Adipocyte (in vitro differentiated cells): ENCODE results near the gene OSBPL5.

Experiments used
- DNase-seq: peaks from one replicate; pipeline ENCODE4 v3.0.0-alpha.2; 2015; ENCODE audit warnings: low read depth
- H3K27me3 ChIP-seq: replicated peaks from 2 replicates; pipeline ENCODE4 v1.7.0; 2013; ENCODE audit warnings: mild to moderate bottlenecking, low read length, moderate library complexity; ENCODE audit not compliant: control insufficient read depth, insufficient read depth
- H3K36me3 ChIP-seq: 2 replicates; pipeline ENCODE4 v1.7.0; 2013; ENCODE audit warnings: low read length, mild to moderate bottlenecking, moderate library complexity; ENCODE audit not compliant: control insufficient read depth, insufficient read depth, severe bottlenecking
- H3K4me1 ChIP-seq: 2 replicates; pipeline ENCODE4 v1.7.0; 2013; ENCODE audit warnings: mild to moderate bottlenecking, low read length, moderate library complexity; ENCODE audit not compliant: control insufficient read depth, insufficient read depth
- H3K4me3 ChIP-seq: 2 replicates; pipeline ENCODE4 v1.7.0; 2013; ENCODE audit warnings: mild to moderate bottlenecking, low read length, moderate library complexity
- H3K9ac ChIP-seq: 2 replicates; pipeline ENCODE4 v1.7.0; 2013; ENCODE audit warnings: mild to moderate bottlenecking, low read length, moderate library complexity
- H3K9me3 ChIP-seq: 2 replicates; pipeline ENCODE4 v1.7.0; 2013; ENCODE audit warnings: mild to moderate bottlenecking, low read length, moderate library complexity; ENCODE audit not compliant: control insufficient read depth

Gene OSBPL5

GRCh38 chr11:3052567-3052966 lies 112.5 kb downstream of the OSBPL5 start:
- no peak overlapping the region for H3K9ac ChIP-seq
- peaks cover 60% of the 10 kb centered on the region for H3K4me1 ChIP-seq
- DNase-seq, result no peak
- no peak overlapping the region for H3K4me3 ChIP-seq
- H3K9me3 ChIP-seq, result no peaks in the 10 kb centered on the region
- H3K27me3 ChIP-seq, result no peaks in the 10 kb centered on the region
- peaks cover 29% of the 10 kb centered on the region for H3K36me3 ChIP-seq

DNA sequence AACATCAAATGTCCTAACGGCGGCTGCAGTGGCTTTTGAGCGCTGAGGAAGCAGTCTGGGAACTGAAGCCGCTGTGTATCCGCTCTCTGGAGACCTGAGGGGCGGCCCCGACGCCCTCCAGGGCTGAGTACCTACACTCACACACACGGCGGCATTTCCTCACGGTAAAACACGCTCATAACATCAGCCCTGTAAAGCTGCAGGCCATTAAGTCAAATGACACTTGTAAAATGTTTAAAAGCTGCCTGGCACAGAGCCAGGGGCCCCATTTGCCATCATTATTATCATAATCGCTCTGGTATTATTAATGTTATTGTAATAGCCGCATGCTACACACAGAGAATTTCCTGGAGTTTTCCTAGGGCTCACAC lies 113.0 kb downstream of the OSBPL5 start:
- DNase-seq, result no peak
- Histone ChIP-seq H3K27me3 (no peaks in the 10 kb centered on the region), H3K9me3 (no peaks in the 10 kb centered on the region), H3K4me1 (peaks cover 59% of the 10 kb centered on the region), H3K4me3 (no peak overlapping the region), H3K9ac (peak overlapping the region; percentile 44), H3K36me3 (peaks cover 33% of the 10 kb centered on the region)

DNA sequence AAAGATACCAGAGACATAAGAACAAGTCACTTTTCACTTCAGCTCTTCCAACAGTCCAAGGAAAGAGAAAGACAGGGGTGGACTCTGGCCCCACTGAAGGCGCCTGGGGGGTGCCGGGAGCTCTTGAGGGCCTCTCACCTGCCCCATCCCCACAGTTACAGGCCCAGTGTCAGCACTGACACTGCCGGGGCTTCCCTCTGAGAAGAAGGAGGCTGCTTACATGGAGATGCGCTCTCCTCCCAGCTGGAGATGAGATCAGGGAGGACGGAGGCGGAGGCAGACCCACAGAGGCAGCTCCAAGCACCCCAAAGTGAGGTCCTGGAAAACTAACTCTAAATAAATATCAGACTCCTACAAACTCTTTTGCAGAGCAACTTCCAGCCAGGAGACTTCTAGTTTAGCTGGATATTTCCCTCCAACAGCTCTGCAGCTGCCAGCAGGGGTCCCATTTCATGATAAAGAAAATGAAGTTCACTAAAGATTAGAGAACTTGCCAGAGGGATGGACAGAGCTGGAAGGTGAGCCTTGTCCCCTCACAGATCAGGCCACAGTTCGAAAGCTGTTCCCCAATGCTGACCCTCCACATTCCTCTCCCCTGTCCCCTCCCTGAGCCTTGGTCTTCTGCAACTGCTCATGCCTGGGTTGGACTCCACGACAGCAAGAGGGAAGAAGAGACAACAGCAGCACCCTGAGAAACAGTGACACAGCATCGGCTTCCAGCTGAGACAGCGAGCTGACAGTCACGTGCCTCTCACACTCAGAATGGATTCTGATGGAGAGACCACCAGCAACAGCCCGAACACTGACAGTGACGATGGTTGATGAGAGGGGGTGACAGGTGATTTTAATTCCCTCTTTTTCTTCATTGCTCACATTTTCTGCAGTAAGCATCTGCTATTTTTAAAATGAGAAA lies 113.7 kb downstream of the OSBPL5 start:
- DNase-seq, result no peak
- no peaks in the 10 kb centered on the region for H3K27me3 ChIP-seq
- no peak overlapping the region for H3K4me3 ChIP-seq
- H3K4me1 ChIP-seq, result peaks cover 59% of the 10 kb centered on the region
- H3K9ac ChIP-seq, result peak overlapping the region; percentile 48
- no peaks in the 10 kb centered on the region for H3K9me3 ChIP-seq
- peaks cover 36% of the 10 kb centered on the region for H3K36me3 ChIP-seq

GRCh38 chr11:3050386-3051195 lies 114.5 kb downstream of the OSBPL5 start:
- H3K9me3 ChIP-seq, result no peaks in the 10 kb centered on the region
- H3K36me3 ChIP-seq, result peaks cover 45% of the 10 kb centered on the region

DNA sequence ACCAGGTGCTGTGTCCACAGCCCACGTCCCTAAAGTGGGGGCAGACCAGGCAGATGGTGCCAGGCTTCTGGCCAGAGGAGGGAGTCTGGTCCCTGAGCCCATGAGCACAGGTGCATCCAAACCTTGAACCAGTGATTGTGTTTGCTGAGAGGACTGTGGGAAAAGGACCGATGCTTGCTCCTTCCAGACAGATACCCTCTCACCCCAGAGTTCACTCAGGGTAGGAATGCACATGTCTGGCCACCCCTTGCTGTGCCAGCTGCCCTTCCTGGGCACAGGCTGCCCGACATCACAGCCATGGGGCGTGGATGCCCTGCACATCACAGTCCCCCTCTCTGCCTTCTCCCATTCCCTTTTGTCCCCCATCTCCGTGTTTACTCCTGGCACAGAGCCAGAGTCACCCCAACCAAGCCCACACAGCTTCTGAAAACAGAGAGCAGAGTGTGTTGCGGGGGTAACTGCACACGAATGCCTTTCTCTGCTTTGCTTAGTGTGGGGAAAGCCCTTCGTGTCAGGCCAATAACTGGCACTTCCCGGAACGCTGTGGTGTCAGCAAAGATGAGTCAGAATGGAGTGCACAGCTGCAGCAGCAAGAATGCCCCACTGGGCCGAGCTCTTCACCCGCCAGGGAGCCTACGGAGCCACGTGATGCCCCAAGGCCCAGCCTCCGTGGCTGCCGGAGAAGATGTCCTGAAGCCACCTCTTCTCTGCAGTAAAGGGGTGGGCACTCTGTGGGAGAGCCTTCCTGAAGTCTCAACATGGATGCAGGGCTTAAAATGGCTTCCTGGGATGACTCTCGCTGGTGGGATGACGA lies 115.5 kb downstream of the OSBPL5 start:
- Histone ChIP-seq H3K9ac (peak overlapping the region; percentile 48), H3K36me3 (peaks cover 51% of the 10 kb centered on the region), H3K4me1 (peaks cover 51% of the 10 kb centered on the region), H3K4me3 (peak overlapping the region; percentile 48), H3K9me3 (no peaks in the 10 kb centered on the region), H3K27me3 (no peaks in the 10 kb centered on the region)
- DNase-seq, result peak; percentile 96

More at GRCh38 chr11:3050386-3051195, 114.5 kb downstream of the OSBPL5 start:
- DNase-seq, result no peak
- H3K4me3 ChIP-seq, result no peak overlapping the region
- peak overlapping the region; percentile 48 for H3K9ac ChIP-seq
- no peaks in the 10 kb centered on the region for H3K27me3 ChIP-seq
- H3K4me1 ChIP-seq, result peaks cover 52% of the 10 kb centered on the region

GRCh38 chr11:3047637-3048036 lies 117.5 kb downstream of the OSBPL5 start:
- Histone ChIP-seq H3K27me3 (no peaks in the 10 kb centered on the region), H3K4me1 (peaks cover 63% of the 10 kb centered on the region), H3K9me3 (no peaks in the 10 kb centered on the region), H3K36me3 (peaks cover 39% of the 10 kb centered on the region), H3K9ac (no peak overlapping the region), H3K4me3 (no peak overlapping the region)
- DNase-seq, result no peak

- DNase-seq, result no peak
- Histone ChIP-seq H3K4me3 (no peak overlapping the region), H3K9me3 (no peaks in the 10 kb centered on the region), H3K9ac (no peak overlapping the region), H3K36me3 (peaks cover 34% of the 10 kb centered on the region), H3K27me3 (no peaks in the 10 kb centered on the region), H3K4me1 (peaks cover 68% of the 10 kb centered on the region)
Measured at GRCh38 chr11:3046641-3047040, 118.5 kb downstream of the OSBPL5 start.

GRCh38 chr11:3046190-3046589 lies 118.9 kb downstream of the OSBPL5 start:
- Histone ChIP-seq H3K9me3 (no peaks in the 10 kb centered on the region), H3K4me1 (peaks cover 66% of the 10 kb centered on the region), H3K36me3 (peaks cover 38% of the 10 kb centered on the region), H3K4me3 (no peak overlapping the region), H3K9ac (no peak overlapping the region), H3K27me3 (no peaks in the 10 kb centered on the region)
- no peak for DNase-seq

DNA sequence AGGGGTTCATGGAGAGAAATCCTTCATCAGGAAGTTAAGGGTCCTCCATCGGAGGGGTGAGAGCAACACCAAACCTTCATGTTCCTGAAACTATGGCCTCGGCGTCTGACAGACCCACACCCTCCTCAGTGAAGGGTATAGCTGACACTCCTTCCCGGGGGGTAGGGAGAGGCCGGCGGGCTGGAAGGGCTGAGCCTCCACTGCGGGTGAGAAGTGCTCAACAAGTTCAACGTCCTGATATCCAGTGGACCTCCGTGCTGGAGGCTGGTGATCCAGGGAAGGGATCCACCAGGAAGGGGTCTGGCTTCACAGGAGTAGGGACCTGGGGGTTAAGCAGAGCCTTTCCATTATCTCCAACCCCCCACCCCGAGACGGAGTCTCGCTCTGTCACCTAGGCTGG lies 120.2 kb downstream of the OSBPL5 start:
- H3K4me3 ChIP-seq, result no peak overlapping the region
- H3K9ac ChIP-seq, result peak overlapping the region; percentile 33
- no peak for DNase-seq
- peaks cover 54% of the 10 kb centered on the region for H3K4me1 ChIP-seq
- H3K36me3 ChIP-seq, result peaks cover 50% of the 10 kb centered on the region
- H3K9me3 ChIP-seq, result no peaks in the 10 kb centered on the region
- no peaks in the 10 kb centered on the region for H3K27me3 ChIP-seq

DNA sequence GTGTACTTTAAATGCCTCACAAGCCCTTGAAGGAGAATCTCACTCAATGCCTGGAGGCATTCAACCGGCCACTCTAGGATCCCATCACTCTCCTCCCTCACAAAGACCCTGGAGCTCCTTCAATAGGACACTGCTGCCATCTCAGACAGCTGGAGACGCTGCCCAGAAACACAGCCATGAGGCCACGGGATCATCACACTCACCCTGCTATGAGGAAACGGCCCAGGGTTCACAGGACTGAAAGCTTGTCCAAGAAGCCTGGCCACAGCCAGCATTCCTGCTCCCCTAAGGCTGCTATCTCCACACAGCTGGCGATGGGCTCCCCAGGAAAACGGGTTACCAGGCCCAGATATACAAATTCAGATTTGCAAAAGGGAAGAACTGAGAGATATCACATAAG lies 121.1 kb downstream of the OSBPL5 start:
- peaks cover 46% of the 10 kb centered on the region for H3K4me1 ChIP-seq
- H3K9me3 ChIP-seq, result no peaks in the 10 kb centered on the region
- no peaks in the 10 kb centered on the region for H3K27me3 ChIP-seq
- H3K4me3 ChIP-seq, result no peak overlapping the region
- peak overlapping the region; percentile 71 for H3K9ac ChIP-seq
- peaks cover 59% of the 10 kb centered on the region for H3K36me3 ChIP-seq
- no peak for DNase-seq
